CD4-positive, alpha-beta T cell (primary cell): ENCODE data around the gene B4GALT6. TPM values are rescaled to one million over a fixed set of nuclear protein-coding genes. Genes with fewer than 3 reads are reported as not detected.

Source experiments
- ATAC-seq: fragments of 200-7000 bp; cut with Tn5 transposase; one replicate; pipeline ENCODE4 v1.10.0; 2022; ENCODE audit warnings: mild to moderate bottlenecking; ENCODE audit not compliant: poor library complexity
- CTCF ChIA-PET: fragments of 350-600 bp; sonication (Branson Sonifier 250); formaldehyde crosslinking; loops from one replicate; lab custom pipeline; 2021; ENCODE audit warnings: antibody characterized with exemption, inconsistent platforms; lab: Charles Lee
- POLR2A ChIA-PET: fragments of 350-600 bp; sonication (Branson Sonifier 250); formaldehyde crosslinking; loops from one replicate; lab custom pipeline; 2021; ENCODE audit warnings: antibody characterized with exemption, inconsistent platforms; lab: Charles Lee
- DNase-seq, 14 experiments: peaks; one replicate each; pipeline ENCODE4 v3.0.0-alpha.2; 2013 to 2020; ENCODE audit warnings: mixed read lengths in 2 of 14
- H3K27ac ChIP-seq, 2 donors: one replicate each; pipeline versions ENCODE4 v1.5.1 to v1.7.0; 2013; ENCODE audit warnings: low read length in 2 of 2, low read depth in 1 of 2, mild to moderate bottlenecking in 1 of 2
- H3K27me3 ChIP-seq, 2 experiments: 1 replicate in 1 of 2; 2 replicates in 1 of 2; pipeline versions ENCODE4 v1.6.1 to v1.7.0; 2013; ENCODE audit warnings: low read length in 2 of 2, control low read depth in 1 of 2, mild to moderate bottlenecking in 1 of 2, moderate library complexity in 1 of 2; ENCODE audit not compliant: insufficient read depth in 2 of 2, control insufficient read depth in 1 of 2
- H3K36me3 ChIP-seq: one replicate; pipeline ENCODE4 v1.6.1; 2013; ENCODE audit warnings: low read length, control low read depth; ENCODE audit not compliant: insufficient read depth
- H3K4me1 ChIP-seq: one replicate; pipeline ENCODE4 v1.6.1; 2013; ENCODE audit warnings: low read length, control low read depth; ENCODE audit not compliant: insufficient read depth
- H3K4me3 ChIP-seq: one replicate; pipeline ENCODE4 v1.5.1; 2013; ENCODE audit warnings: mild to moderate bottlenecking, low read length, moderate library complexity
- H3K9me3 ChIP-seq, 2 experiments: 1 replicate in 1 of 2; 2 replicates in 1 of 2; pipeline versions ENCODE4 v1.6.1 to v1.7.0; 2013; ENCODE audit warnings: low read length in 2 of 2, mild to moderate bottlenecking in 2 of 2, control low read depth in 1 of 2, moderate library complexity in 1 of 2; ENCODE audit not compliant: control insufficient read depth in 1 of 2, insufficient read depth in 1 of 2
- H3K27ac Mint-ChIP-seq: one replicate; pipeline ENCODE4 v1.8.0; 2020; ENCODE audit warnings: mixed read lengths
- H3K27me3 Mint-ChIP-seq: one replicate; pipeline ENCODE4 v1.8.0; 2021; ENCODE audit warnings: mixed read lengths
- H3K36me3 Mint-ChIP-seq: one replicate; pipeline ENCODE4 v1.8.0; 2021; ENCODE audit warnings: low read depth, mixed read lengths
- H3K4me1 Mint-ChIP-seq: one replicate; pipeline ENCODE4 v1.8.0; 2021; ENCODE audit warnings: low read depth, mixed read lengths
- H3K4me3 Mint-ChIP-seq: one replicate; pipeline ENCODE4 v1.8.0; 2020; ENCODE audit warnings: mild to moderate bottlenecking, mixed read lengths
- H3K9me3 Mint-ChIP-seq: one replicate; pipeline ENCODE4 v1.8.0; 2020; ENCODE audit warnings: mixed read lengths
- intact Hi-C, 2 experiments: fragments of 100-400 bp; cut with DNase I in 1 of 2; cut with micrococcal nuclease in 1 of 2; formaldehyde crosslinking; loops; one replicate each; pipeline versions ENCODE4 v1.15.1 to v1.9.0; 2023 to 2025; cut with DNase I, micrococcal nuclease
- total RNA-seq, 174 experiments: library from RNA in 2 of 174; stranded (reverse) in 2 of 174; gene quantifications; one replicate each; pipeline ENCODE4 v1.2.3 and lab custom pipeline; 2021 to 2026
- TF ChIP-seq, protein P1 (sequence below): fragments of 200-600 bp; IDR thresholded peaks from one replicate; pipeline ENCODE4 v1.8.0; 2022; ENCODE audit warnings: antibody characterized with exemption, mild to moderate bottlenecking

B4GALT6 gene
- total RNA-seq, 2 experiments from 2014 or later = 0.75 TPM; not detected in 1

DNA sequence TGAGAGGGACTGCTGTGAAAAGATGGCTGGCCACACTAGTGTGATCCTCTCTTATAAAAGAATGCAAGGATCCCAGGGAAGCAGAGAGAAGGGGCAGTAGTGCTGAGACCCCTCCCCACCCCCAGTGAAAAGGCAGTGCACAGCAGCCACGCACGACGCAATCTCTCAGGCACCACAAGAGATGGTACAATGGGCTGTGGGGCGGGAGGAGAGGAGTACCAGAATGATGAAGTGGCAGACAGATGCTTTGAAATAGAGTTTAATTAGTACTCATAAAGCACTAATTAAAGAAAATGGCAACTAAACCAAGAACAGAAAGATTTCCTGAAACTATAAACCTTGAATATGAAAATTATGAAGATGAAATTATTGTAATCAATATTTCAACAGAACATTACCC lies 29.0 kb downstream of the B4GALT6 start:
- H3K4me3 Mint-ChIP-seq = no peak overlapping the region
- H3K4me3 ChIP-seq = no peak overlapping the region
- ChIA-PET POLR2A (no interaction called here), CTCF (no interaction called here)
- no peak overlapping the region for H3K27ac ChIP-seq
- ATAC-seq (no peak), DNase-seq (no peak)
- TF ChIP-seq, protein P1, sequence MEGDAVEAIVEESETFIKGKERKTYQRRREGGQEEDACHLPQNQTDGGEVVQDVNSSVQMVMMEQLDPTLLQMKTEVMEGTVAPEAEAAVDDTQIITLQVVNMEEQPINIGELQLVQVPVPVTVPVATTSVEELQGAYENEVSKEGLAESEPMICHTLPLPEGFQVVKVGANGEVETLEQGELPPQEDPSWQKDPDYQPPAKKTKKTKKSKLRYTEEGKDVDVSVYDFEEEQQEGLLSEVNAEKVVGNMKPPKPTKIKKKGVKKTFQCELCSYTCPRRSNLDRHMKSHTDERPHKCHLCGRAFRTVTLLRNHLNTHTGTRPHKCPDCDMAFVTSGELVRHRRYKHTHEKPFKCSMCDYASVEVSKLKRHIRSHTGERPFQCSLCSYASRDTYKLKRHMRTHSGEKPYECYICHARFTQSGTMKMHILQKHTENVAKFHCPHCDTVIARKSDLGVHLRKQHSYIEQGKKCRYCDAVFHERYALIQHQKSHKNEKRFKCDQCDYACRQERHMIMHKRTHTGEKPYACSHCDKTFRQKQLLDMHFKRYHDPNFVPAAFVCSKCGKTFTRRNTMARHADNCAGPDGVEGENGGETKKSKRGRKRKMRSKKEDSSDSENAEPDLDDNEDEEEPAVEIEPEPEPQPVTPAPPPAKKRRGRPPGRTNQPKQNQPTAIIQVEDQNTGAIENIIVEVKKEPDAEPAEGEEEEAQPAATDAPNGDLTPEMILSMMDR = no peak
- no peaks in the 10 kb centered on the region for H3K9me3 ChIP-seq
- H3K27me3 ChIP-seq = peaks cover 4 to 12% of the 10 kb centered on the region in 2 experiments
- peaks cover 26% of the 10 kb centered on the region for H3K27me3 Mint-ChIP-seq
- intact Hi-C loops = no loop called here
- H3K36me3 ChIP-seq = no peaks in the 10 kb centered on the region
- no peak overlapping the region for H3K27ac Mint-ChIP-seq
- no peaks in the 10 kb centered on the region for H3K4me1 Mint-ChIP-seq
- no peaks in the 10 kb centered on the region for H3K36me3 Mint-ChIP-seq
- no peaks in the 10 kb centered on the region for H3K9me3 Mint-ChIP-seq
- H3K4me1 ChIP-seq = peaks cover 6% of the 10 kb centered on the region

DNA sequence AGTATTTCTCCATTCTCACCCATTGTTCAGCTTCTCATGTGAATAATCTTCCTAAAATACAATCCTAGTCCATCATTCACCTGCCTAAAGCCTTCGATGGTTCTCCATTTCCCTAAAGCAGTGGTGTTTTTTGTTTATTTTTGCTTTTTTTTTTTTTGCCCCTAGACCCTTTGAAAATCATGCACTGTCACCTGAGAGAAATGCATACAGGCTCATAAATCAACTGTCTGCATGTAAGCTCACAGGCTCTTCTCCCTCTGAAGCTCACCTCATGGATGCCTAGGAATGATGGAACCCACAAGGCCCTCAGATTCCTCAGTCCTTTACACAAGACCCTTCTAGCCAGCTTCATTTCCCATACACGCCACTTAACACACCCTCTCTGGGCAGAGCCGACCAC lies 31.5 kb downstream of the B4GALT6 start:
- no peaks in the 10 kb centered on the region for H3K9me3 ChIP-seq
- TF ChIP-seq, protein P1 = no peak
- no peak for ATAC-seq
- Mint-ChIP-seq H3K4me3 (no peak overlapping the region), H3K27me3 (peaks cover 37% of the 10 kb centered on the region), H3K36me3 (no peaks in the 10 kb centered on the region), H3K9me3 (no peaks in the 10 kb centered on the region), H3K27ac (no peak overlapping the region), H3K4me1 (no peaks in the 10 kb centered on the region)
- intact Hi-C loops = no loop called here
- no peak for DNase-seq
- peaks cover 4 to 12% of the 10 kb centered on the region in 2 experiments for H3K27me3 ChIP-seq
- H3K4me1 ChIP-seq = no peaks in the 10 kb centered on the region
- ChIA-PET CTCF (interaction anchor here (0.7 kb wide), 1 partner anchor 29 kb away, joined by 3 read pairs; no protein-coding TSS in a partner anchor), POLR2A (no interaction called here)
- H3K36me3 ChIP-seq = no peaks in the 10 kb centered on the region
- no peak overlapping the region for H3K4me3 ChIP-seq
- H3K27ac ChIP-seq = no peak overlapping the region

DNA sequence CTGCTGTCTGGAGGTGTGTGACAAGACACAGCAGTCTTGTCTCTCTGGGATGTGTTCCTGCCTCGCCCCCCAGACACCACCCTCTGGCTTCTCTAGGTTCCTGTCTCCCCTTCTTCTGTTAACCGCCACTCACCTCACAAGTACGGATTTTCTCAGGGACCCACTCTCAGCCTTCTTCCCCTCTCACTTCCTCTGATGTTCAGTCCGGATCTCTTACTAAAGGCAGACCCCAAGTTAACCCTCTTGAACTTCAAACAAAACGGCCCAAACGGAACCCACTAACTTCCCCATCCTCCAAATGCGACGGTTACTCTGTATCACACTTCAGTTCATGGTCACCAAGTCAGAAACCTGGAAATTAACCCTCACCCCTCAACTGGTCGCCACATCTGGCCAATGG lies 32.0 kb downstream of the B4GALT6 start:
- TF ChIP-seq, protein P1 = no peak
- Histone ChIP-seq H3K4me3 (no peak overlapping the region), H3K9me3 (no peaks in the 10 kb centered on the region), H3K27me3 (peaks cover 4 to 12% of the 10 kb centered on the region in 2 experiments), H3K27ac (no peak overlapping the region), H3K36me3 (no peaks in the 10 kb centered on the region), H3K4me1 (no peaks in the 10 kb centered on the region)
- ATAC-seq (no peak), DNase-seq (no peak)
- peaks cover 40% of the 10 kb centered on the region for H3K27me3 Mint-ChIP-seq
- H3K4me3 Mint-ChIP-seq = no peak overlapping the region
- ChIA-PET CTCF (interaction anchor here (0.7 kb wide), 1 partner anchor 29 kb away, joined by 3 read pairs; no protein-coding TSS in a partner anchor), POLR2A (no interaction called here)
- no peaks in the 10 kb centered on the region for H3K9me3 Mint-ChIP-seq
- H3K27ac Mint-ChIP-seq = no peak overlapping the region
- intact Hi-C loops = no loop called here
- no peaks in the 10 kb centered on the region for H3K4me1 Mint-ChIP-seq
- H3K36me3 Mint-ChIP-seq = no peaks in the 10 kb centered on the region
